ENCODE measurements around the gene PRPF39.

- TF ChIP-seq, protein P1, sequence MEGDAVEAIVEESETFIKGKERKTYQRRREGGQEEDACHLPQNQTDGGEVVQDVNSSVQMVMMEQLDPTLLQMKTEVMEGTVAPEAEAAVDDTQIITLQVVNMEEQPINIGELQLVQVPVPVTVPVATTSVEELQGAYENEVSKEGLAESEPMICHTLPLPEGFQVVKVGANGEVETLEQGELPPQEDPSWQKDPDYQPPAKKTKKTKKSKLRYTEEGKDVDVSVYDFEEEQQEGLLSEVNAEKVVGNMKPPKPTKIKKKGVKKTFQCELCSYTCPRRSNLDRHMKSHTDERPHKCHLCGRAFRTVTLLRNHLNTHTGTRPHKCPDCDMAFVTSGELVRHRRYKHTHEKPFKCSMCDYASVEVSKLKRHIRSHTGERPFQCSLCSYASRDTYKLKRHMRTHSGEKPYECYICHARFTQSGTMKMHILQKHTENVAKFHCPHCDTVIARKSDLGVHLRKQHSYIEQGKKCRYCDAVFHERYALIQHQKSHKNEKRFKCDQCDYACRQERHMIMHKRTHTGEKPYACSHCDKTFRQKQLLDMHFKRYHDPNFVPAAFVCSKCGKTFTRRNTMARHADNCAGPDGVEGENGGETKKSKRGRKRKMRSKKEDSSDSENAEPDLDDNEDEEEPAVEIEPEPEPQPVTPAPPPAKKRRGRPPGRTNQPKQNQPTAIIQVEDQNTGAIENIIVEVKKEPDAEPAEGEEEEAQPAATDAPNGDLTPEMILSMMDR (IDR thresholded peaks at IDR 0.05; ENCODE audit: low read depth, low read length), result no peak
- no peak for TF ChIP-seq POLR2A (IDR thresholded peaks at IDR 0.05; ENCODE audit: extremely low read depth, insufficient read length)
These were observed 65.7 kb downstream of the PRPF39 start for GRCh38 chr14:45149602-45150001.

All from NB4 (cell line).